Epithelial cell of esophagus (primary cell): Measurements from ENCODE around the gene ZMIZ1.
A peak's percentile ranks its signal among the peaks of the same experiment; 100 is the strongest.

ENCODE experiments used
- DNase-seq: peaks from one replicate; pipeline ENCODE4 v3.0.0; 2010; ENCODE audit warnings: low read depth
- H3K4me3 ChIP-seq: 2 replicates; pipeline ENCODE4 v1.5.1; 2011; ENCODE audit warnings: mild to moderate bottlenecking, low read length, control low read depth
- TF ChIP-seq, protein P1 (sequence below): IDR thresholded peaks from 2 replicates; pipeline ENCODE4 v1.5.1; 2011; ENCODE audit warnings: low read depth, mild to moderate bottlenecking, low read length, control low read depth, inconsistent platforms; ENCODE audit not compliant: insufficient read depth; ENCODE audit errors: missing control alignments

Gene ZMIZ1

DNA sequence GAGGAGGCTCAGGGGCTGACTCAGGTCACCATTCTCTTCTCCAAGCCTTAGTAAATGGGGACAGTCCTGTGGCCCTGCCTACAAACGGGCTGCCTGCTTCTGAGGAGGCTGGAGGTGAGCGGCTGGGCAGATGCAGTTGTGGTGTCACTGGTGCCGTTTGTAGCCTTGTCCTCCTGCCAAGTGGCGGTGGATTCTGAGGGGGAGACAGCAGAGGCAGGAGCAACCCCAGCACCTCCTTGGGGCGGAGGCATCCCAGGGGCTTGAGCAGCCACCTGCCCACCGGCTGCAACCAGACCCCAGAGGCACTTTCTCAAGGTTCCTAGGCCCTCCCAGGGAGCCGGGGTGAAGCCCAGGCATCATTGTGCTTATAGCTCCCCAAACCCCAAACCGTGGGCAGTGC, 112.5 kb downstream of the ZMIZ1 start:
- H3K4me3 ChIP-seq = no peak overlapping the region
- TF ChIP-seq, protein P1, sequence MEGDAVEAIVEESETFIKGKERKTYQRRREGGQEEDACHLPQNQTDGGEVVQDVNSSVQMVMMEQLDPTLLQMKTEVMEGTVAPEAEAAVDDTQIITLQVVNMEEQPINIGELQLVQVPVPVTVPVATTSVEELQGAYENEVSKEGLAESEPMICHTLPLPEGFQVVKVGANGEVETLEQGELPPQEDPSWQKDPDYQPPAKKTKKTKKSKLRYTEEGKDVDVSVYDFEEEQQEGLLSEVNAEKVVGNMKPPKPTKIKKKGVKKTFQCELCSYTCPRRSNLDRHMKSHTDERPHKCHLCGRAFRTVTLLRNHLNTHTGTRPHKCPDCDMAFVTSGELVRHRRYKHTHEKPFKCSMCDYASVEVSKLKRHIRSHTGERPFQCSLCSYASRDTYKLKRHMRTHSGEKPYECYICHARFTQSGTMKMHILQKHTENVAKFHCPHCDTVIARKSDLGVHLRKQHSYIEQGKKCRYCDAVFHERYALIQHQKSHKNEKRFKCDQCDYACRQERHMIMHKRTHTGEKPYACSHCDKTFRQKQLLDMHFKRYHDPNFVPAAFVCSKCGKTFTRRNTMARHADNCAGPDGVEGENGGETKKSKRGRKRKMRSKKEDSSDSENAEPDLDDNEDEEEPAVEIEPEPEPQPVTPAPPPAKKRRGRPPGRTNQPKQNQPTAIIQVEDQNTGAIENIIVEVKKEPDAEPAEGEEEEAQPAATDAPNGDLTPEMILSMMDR = no peak
- no peak for DNase-seq

DNA sequence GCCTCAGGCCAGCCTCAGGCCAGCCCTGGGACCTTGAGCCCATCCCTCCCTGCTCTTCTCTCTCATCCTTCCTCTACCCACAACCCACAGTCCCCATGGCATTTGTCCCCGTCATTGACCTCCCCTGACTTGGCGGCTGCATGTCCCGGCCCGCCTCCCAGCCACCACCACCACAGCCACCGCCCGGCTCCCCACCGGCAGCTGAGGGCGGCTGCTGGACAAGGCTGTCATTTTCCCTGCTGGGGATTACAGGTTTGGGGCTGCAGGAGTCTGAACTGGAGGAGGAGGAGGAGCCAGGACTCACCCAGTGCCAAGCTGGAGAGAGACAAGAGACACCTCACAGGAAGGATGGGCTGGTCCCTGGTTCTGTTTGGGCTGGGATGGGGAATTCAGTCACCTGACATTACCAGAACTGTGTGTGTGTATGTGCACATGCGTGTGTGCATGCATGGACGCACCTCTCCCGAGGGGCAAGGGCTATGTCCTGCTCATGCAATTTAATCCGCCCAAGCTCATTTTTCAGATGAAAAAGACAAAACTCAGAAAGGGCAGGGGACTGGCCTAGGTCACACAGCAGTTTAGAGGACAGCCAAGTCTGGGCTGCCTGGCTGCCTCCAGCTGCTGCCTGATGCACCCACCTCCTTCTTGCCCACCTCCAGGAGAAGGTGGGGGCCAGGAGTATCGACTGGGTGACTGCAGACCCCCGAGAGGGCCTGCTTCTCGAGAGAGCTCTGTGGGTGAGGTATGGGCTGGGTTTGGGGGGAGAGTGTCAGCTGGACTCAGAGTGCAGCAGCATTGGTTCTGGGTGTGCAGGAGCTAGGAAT, 113.1 kb downstream of the ZMIZ1 start:
- TF ChIP-seq, protein P1 = no peak
- DNase-seq = no peak

DNA sequence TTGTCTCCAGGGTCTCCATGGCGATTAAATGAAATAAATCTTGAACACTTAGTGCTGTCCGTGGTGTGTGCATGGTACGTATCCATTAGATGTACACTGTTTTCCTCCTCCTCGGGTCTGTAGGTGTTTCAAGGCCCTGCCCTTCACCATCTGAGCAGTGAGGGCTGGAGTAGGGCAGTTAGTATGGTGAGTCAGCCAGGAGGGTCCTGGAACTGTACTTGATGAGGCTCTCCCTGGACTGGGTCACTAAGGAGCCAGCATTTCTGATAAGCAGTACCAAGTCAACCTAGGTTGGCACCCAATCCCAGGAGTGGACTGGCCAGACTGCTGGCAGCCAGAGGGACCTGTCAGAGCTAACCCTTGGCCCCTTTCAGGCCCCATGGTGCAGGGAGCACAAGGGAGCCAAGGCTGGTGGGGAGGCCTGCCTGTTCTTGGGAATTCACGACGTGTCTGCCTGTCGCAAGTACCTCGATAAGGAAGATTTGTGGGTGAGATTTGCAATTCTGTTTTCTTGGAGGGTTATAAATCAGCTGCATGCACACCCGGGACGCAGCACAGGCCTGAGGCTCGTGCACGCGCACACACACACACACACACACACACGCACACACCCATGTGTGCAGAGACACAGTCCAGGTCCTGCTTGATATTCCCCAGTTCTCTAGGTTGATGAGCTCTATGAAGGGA, 114.2 kb downstream of the ZMIZ1 start:
- TF ChIP-seq, protein P1 = no peak
- no peak for DNase-seq
- no peak overlapping the region for H3K4me3 ChIP-seq

More for the DNA sequence above, 113.1 kb downstream of the ZMIZ1 start:
- no peak overlapping the region for H3K4me3 ChIP-seq

DNA sequence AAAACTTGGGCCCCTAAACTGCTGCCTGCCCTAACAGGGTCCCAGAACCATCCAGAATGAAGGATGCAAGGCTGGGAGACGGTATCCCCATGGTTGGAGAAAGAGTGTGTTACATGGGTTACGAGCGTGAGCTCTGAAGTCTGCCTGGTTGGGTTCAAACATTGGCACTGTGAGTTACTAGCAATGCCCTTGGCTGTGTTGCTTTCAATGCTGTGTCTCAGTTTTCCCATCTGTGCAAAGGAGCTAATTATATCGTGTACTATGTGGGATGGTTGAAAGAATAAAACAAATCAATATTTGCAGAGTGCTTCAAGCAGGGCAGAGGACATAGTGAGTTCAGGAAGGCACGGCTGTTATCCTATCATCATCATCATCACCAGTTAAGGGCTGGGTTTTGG, 114.7 kb downstream of the ZMIZ1 start:
- no peak overlapping the region for H3K4me3 ChIP-seq
- no peak for DNase-seq
- TF ChIP-seq, protein P1 = no peak

DNA sequence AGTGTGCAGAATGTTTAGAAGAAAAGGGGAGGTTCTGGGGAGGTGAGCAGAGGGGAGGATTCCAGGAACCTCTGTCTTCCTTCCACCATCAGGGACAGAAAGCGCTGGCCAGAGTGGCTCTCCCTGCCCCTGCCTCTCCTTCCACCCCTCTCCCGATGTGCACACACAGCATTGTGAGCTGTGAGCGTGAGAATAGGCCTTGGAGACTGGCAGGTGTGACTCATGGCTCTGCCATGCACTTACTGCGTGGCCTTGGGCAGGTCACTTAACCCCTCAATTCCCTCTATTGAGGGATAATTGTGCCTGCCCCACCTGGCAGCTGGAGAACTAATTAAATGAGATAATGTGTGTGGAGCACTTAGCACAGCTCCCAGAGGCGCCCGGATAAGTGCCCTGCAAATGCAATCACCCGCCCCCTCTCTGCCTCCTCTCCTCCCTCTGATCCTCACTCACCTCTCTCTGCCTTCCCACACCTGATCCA, 115.4 kb downstream of the ZMIZ1 start:
- no peak overlapping the region for H3K4me3 ChIP-seq
- TF ChIP-seq, protein P1 = no peak
- DNase-seq = peak; percentile 84

DNA sequence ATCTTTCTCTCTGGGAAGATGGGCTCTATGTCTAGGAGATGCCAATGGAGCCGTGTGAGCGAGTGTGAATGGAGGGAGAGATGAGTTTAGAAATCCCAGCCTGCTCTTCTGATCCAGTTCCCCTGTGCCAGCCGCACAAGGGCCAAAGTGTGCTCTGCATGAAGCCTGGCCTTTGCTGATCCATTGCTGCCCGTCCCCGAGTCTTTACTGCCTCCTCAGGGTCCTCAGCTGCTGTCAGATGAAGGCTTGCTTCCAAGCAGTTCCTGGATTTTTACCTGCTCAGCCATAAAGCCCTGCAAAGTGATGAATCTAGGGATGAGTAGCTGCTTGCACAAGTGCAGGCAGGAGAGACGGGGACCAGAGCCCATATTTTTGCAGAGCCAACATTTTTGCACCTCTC, 115.9 kb downstream of the ZMIZ1 start:
- DNase-seq = peak; percentile 20
- TF ChIP-seq, protein P1 = no peak
- no peak overlapping the region for H3K4me3 ChIP-seq
